HUES48 (cell line): ENCODE results near the gene AFMID.

Experiments
- H3K27ac ChIP-seq: one replicate; pipeline ENCODE4 v1.7.0; 2013; ENCODE audit warnings: low read depth, low read length, inconsistent platforms
- H3K27me3 ChIP-seq: 2 replicates; pipeline ENCODE4 v1.6.1; 2013; ENCODE audit warnings: mild to moderate bottlenecking, low read length; ENCODE audit not compliant: control insufficient read depth, insufficient read depth
- H3K36me3 ChIP-seq: 2 replicates; pipeline ENCODE4 v1.6.1; 2013; ENCODE audit warnings: low read length; ENCODE audit not compliant: control insufficient read depth, insufficient read depth
- H3K4me1 ChIP-seq: 2 replicates; pipeline ENCODE4 v1.6.1; 2013; ENCODE audit warnings: mild to moderate bottlenecking, low read length; ENCODE audit not compliant: control insufficient read depth, insufficient read depth
- H3K4me3 ChIP-seq: 2 replicates; pipeline ENCODE4 v1.5.1; 2013; ENCODE audit warnings: mild to moderate bottlenecking, low read depth, low read length
- H3K9ac ChIP-seq: 2 replicates; pipeline ENCODE4 v1.6.1; 2013; ENCODE audit warnings: mild to moderate bottlenecking, low read depth, low read length, moderate library complexity
- H3K9me3 ChIP-seq: 2 replicates; pipeline ENCODE4 v1.6.1; 2013; ENCODE audit warnings: low read length; ENCODE audit not compliant: control insufficient read depth, insufficient read depth

AFMID gene

DNA sequence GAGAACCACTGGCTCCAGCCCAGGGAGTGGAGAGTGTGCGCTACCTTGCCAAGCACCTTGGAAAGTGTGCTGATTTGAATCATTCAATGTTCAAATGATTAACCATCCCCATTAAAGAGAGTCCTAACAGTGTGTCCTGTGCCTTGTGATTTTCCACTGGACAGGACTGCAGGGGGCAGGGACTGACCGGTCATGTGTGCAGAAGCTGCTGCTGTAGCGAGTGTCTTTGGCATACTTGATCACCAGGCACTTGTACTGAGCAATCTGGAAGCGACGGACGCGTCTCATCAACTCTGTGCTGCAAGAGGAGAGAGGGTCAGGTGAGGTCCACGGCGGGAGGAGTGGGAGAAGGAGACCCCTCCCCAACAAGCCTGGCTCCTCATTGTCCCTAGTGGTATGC is 2.3 kb upstream of the AFMID start:
- Histone ChIP-seq H3K27ac (no peak overlapping the region), H3K27me3 (no peaks in the 10 kb centered on the region), H3K9me3 (no peaks in the 10 kb centered on the region), H3K4me1 (no peaks in the 10 kb centered on the region; the same call in 1 of the 2 replicates), H3K9ac (no peak overlapping the region), H3K36me3 (peaks cover 54% of the 10 kb centered on the region), H3K4me3 (no peak overlapping the region)

DNA sequence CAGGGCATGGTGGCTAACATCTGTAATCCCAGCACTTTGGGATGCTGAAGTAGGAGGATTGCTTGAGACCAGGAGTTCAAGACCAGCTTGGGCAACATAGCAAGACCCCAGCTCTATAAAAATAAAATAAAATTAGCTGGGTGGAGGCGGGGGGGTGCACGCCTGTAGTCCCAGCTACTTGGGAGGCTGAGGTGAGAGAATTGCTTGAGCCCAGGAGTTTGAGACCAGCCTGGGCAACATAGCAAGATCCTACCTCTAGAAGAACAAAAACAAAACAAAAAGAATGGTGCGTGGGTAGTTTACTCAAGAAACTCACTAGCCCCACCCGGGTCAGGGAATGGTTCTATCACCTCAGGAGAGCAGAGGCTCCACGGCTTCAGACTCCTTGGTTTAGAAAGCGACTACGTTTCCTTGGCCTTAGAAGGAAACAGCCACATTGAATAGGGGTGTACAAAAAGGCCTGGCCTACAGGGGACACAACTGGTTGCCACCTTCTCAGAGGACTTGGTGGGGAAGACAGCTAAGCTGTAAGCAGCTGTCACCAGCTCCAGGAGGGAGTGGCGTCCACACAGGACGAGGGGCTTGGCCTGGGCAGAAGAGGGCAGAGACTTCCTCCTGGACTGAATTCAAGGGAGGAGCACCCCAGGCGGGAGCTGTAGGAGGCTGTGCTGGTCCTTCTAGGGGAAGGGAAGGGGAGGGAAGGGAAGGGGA is 1.0 kb upstream of the AFMID start:
- Histone ChIP-seq H3K27ac (no peak overlapping the region), H3K9ac (peak overlapping the region; percentile 55; the same call in 1 of the 2 replicates), H3K4me1 (no peaks in the 10 kb centered on the region; the same call in 1 of the 2 replicates), H3K4me3 (peak overlapping the region; percentile 91), H3K27me3 (no peaks in the 10 kb centered on the region), H3K9me3 (no peaks in the 10 kb centered on the region), H3K36me3 (peaks cover 48% of the 10 kb centered on the region)

DNA sequence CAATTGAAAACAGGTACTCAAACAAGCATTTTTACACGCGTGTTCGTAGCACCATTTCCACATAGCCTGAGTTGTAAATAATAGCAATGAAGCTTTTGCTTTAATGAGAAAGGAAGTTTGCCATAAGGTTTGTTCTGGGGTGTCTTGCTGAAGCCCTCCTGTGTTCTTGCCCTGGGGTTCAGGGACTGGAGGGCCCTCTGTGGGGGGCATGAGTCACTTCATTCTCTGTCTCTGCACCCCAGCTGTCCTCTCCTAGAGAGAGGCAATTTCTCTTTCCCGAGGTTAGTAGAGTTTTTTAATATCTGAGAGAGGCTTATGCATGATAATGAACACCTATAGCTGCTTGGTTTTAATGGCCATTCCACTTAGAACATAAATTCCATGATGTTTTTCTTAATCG is 9.6 kb downstream of the AFMID start:
- Histone ChIP-seq H3K27ac (peak overlapping the region; percentile 78), H3K9me3 (no peaks in the 10 kb centered on the region), H3K9ac (no peak overlapping the region), H3K4me3 (no peak overlapping the region), H3K4me1 (peaks cover 17% of the 10 kb centered on the region), H3K36me3 (peaks cover 39% of the 10 kb centered on the region), H3K27me3 (no peaks in the 10 kb centered on the region)

GRCh38 chr17:78197147-78197832 is 10.1 kb downstream of the AFMID start:
- peaks cover 17% of the 10 kb centered on the region for H3K4me1 ChIP-seq
- peaks cover 35% of the 10 kb centered on the region for H3K36me3 ChIP-seq
- H3K9ac ChIP-seq: no peak overlapping the region
- H3K4me3 ChIP-seq: no peak overlapping the region
- no peaks in the 10 kb centered on the region for H3K27me3 ChIP-seq
- H3K27ac ChIP-seq: peak overlapping the region; percentile 78
- no peaks in the 10 kb centered on the region for H3K9me3 ChIP-seq

GRCh38 chr17:78200451-78200850 is 13.3 kb downstream of the AFMID start:
- Histone ChIP-seq H3K9me3 (no peaks in the 10 kb centered on the region), H3K27ac (no peak overlapping the region), H3K4me1 (peaks cover 17% of the 10 kb centered on the region), H3K9ac (no peak overlapping the region), H3K36me3 (peaks cover 43% of the 10 kb centered on the region), H3K4me3 (no peak overlapping the region), H3K27me3 (no peaks in the 10 kb centered on the region)

DNA sequence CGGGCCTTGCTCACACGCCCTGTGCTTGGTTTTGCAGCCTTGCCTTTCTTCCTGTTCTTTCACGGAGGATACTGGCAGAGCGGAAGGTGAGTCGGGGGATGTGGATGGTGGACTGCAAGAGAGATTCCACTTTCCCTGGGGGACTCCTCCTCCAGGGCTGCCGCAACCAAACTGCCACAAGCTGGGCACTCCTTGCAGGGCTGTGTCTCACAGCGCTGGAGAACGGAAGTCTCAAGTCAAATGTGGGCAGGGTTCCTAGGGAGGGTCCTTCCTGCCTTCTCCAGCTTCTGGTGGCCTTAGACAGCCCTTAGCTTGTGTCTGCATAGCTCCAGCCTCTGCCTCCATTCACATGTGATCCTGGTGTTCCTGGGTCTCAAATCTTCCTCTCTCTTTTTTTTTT is 15.5 kb downstream of the AFMID start:
- peaks cover 34% of the 10 kb centered on the region for H3K36me3 ChIP-seq
- no peaks in the 10 kb centered on the region for H3K9me3 ChIP-seq
- H3K9ac ChIP-seq: no peak overlapping the region
- H3K4me3 ChIP-seq: no peak overlapping the region
- H3K27ac ChIP-seq: no peak overlapping the region
- H3K27me3 ChIP-seq: no peaks in the 10 kb centered on the region
- H3K4me1 ChIP-seq: peaks cover 5% of the 10 kb centered on the region; the same call in 1 of the 2 replicates

GRCh38 chr17:78204387-78205123 is 17.4 kb downstream of the AFMID start:
- Histone ChIP-seq H3K4me3 (no peak overlapping the region), H3K36me3 (peaks cover 29% of the 10 kb centered on the region), H3K9ac (no peak overlapping the region), H3K9me3 (no peaks in the 10 kb centered on the region), H3K27me3 (no peaks in the 10 kb centered on the region), H3K4me1 (no peaks in the 10 kb centered on the region), H3K27ac (no peak overlapping the region)

DNA sequence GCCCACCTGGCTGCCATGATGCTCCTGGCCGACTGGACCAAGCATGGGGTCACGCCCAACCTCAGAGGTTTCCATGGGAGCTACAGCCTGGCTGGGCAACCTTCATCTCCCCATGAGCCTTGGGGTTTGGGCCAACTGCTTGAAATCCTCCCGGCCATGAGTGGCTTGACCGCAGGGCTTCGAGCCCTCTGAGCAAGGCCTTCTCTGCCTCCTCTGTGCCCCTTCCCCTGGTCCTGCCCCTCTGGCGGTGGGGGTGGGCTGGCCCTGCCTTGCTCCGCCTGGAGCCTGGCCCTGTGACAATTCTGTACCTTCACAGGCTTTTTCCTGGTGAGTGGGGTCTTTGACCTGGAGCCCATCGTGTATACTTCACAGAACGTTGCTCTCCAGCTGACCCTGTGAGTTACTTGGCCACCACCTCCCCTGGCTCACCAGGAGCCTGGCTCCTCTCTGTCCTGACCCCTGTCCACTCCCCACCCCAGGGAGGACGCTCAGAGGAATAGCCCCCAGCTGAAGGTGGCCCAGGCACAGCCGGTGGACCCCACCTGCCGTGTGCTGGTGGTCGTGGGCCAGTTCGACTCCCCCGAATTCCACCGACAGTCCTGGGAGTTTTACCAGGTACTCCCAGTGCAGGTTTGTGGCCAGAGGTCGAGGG is 18.1 kb downstream of the AFMID start:
- Histone ChIP-seq H3K9me3 (no peaks in the 10 kb centered on the region), H3K4me1 (no peaks in the 10 kb centered on the region), H3K27me3 (no peaks in the 10 kb centered on the region), H3K27ac (no peak overlapping the region), H3K4me3 (no peak overlapping the region), H3K36me3 (peaks cover 29% of the 10 kb centered on the region), H3K9ac (no peak overlapping the region)

DNA sequence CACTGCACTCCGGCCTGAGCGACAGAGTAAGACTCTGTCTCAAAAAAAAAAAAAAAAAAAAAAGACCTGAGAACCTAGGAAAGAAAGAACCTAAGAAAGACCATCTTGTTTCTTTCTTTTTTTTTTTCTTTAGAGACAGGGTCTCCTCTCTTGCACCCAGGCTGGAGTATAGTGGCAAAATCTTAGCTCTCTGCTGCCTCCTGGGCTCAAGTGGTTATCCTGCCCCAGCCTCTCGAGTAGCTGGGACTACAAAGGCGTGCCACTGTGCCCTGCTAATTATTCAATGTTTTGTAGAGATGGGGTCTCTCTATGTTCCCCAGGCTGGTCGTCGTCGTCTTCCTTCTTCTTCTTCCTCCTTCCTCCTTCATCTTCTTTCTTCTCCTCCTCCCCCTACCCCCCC is 19.1 kb downstream of the AFMID start:
- Histone ChIP-seq H3K9me3 (no peaks in the 10 kb centered on the region), H3K4me3 (no peak overlapping the region), H3K27me3 (no peaks in the 10 kb centered on the region), H3K9ac (no peak overlapping the region), H3K36me3 (peaks cover 29% of the 10 kb centered on the region), H3K27ac (no peak overlapping the region), H3K4me1 (no peaks in the 10 kb centered on the region)

DNA sequence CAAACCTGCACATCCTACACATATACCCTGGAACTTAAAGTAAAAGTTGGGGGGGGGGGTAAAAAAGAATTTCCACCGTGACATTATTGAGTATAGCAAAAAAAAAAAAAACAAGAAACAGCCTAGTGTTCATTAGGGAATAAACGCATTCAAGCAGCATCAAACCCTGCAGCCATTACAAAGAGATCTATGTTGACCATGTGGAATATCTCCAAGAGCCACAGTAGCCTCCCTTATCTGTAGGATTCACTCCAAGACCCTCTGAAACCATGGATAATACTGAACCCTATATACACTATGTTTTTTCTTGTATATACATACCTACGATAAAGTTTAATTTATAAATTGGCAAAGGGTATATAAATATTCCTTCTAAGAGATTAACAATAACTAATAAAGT is 21.3 kb downstream of the AFMID start:
- H3K27ac ChIP-seq: no peak overlapping the region
- H3K9ac ChIP-seq: no peak overlapping the region
- no peaks in the 10 kb centered on the region for H3K4me1 ChIP-seq
- H3K9me3 ChIP-seq: no peaks in the 10 kb centered on the region
- no peak overlapping the region for H3K4me3 ChIP-seq
- no peaks in the 10 kb centered on the region for H3K27me3 ChIP-seq
- peaks cover 22% of the 10 kb centered on the region for H3K36me3 ChIP-seq
